NCI-H2227 (cell line): ENCODE results near the gene EGR1.
"Not testable (repeated sequence)": the region's sequence is repeated elsewhere in the genome, so short reads cannot be mapped to it uniquely, and the experiment has no call there.

Experiments used
- DNase-seq: peaks from one replicate; lab custom pipeline; 2025; ENCODE audit not compliant: unreplicated experiment; lab: John Stamatoyannopoulos, UW

The EGR1 gene

DNA sequence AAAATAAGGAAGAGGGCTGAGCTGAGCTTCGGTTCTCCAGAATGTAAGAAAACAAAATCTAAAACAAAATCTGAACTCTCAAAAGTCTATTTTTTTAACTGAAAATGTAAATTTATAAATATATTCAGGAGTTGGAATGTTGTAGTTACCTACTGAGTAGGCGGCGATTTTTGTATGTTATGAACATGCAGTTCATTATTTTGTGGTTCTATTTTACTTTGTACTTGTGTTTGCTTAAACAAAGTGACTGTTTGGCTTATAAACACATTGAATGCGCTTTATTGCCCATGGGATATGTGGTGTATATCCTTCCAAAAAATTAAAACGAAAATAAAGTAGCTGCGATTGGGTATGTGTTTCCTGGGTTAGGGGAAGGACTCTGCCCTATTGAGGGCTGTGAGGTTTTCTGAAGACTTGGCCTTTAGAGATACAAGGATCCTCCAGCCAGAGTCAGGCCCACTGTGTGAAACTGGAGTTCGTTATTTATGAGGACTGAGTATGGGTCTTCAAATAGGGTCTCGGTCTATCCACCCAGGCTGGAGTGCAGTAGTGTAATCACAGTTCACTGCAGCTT lies 3.8 kb downstream of the EGR1 start:
- peak; percentile 38 for DNase-seq

DNA sequence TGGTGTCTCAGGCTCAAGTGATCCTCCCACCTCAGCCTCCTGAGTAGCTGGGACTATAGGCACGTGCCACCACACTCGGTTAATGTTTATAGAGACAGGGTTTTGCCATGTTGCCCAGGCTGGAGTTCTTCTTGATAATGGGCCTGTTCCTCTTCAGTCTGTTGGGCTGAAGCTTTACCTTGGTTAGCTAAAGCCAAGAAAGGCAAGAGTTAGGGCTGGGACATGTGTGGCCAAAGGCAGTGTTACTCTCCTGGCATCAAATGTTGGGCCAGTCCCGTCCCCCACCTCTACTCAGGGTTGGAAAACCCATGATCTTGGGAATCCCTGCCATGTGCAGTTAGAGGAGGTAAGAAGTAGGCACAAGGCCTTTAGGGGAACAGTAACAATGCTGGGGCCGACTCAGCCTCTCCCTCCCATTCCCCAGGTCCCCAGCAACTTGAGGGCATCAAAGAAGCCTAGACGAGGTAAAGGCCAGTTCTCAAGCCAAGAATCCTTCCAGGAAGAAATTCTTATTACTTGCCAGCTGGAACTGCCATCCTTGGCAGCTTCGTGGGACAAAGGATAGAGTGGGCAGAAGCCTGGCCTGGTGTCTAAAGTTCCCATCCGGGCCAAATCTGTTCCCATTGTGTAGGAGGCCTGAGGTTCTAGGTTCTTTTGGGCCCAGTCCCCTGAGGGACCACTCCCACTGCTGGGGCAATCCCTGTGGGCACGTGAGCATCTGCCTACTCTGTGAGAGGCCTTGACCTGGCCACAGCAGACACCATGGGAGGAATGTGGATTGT lies 4.5 kb downstream of the EGR1 start:
- DNase-seq = peak; percentile 61

DNA sequence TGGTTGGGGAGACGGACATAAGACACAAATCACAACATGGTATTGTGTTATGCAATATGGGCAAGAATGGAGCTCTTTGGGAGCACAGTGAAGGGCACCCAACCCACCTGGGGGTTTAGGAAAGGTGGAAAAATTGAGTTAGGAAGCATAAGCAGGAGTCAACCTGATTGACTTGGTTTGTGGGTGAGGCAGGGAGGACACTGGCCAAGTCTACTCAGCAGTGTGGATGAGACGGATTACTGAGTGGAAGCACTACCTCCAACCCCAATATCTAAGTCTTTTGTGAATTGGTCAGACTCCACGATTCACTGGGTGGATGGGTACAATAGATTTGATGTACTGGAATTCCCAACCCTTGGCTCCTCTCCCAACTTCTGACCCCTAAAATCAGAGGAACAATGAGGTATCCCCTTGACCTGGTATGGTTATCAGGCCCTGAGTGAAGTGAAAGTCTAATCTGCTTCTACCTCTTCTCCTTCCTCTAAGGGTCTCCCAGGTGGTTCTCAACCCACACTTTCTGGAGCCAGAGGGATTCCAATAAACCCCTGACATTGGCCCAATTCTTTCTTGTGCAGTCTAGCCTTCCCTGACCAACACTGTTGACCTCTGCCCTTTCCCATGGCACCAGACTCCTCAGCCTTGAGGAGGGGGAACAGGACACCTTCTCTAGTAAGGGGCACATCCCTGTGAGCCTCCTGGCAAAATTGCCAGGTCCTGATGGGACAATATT lies 5.2 kb downstream of the EGR1 start:
- peak; percentile 61 for DNase-seq

DNA sequence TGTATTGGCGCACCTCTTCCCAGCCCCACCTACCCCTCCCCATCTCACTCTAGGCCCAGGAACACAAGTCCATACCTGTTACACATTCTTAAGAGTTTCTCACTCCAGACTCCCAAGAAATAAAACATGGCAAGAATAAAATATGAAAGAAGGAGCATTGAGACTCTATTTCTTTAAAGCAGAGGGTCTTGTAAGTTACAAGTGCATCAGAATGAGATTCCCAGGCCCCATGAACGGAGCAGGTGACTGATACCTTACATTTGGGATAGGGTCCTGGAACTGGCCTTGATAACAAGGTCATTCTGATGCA lies 5.7 kb downstream of the EGR1 start:
- no peak for DNase-seq

DNA sequence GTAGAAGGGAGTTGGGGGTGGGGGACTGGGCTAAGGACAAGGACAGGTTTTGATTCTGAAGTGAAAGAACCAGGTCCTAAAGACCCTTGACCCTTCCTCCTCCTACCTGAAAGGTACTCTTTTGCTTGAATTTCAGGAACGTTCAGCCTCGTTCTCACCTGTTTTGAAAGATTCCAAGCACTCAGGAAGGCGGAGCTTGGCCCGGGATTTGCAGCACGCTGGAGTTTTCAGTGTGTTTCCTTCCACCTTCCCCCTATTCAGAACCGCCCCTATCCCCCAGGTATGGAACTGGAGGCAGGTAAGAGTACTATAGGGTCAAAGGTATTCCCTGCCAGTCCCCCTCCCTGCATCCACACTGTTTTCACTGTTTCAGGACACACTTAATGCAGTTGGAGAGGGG lies 7.1 kb downstream of the EGR1 start:
- DNase-seq = no peak

DNA sequence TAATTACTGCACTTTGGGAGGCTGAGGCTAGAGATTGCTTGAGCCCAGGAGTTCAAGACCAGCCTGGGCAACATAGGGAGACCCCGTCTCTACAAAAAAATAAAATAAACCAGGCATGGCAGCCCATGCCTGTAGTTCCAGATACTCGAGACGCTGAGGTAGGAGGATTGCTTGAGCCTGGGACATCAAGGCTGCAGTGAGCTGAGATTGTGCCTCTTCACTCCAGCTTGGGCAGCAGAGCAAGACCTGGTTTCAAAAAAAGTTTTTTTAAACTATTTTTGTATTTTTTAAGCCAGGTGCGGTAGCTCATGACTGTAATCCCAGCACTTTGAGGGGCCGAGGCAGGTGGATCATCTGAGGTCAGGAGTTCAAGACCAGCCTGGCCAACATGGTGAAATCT lies 7.9 kb downstream of the EGR1 start:
- not testable (repeated sequence) for DNase-seq

DNA sequence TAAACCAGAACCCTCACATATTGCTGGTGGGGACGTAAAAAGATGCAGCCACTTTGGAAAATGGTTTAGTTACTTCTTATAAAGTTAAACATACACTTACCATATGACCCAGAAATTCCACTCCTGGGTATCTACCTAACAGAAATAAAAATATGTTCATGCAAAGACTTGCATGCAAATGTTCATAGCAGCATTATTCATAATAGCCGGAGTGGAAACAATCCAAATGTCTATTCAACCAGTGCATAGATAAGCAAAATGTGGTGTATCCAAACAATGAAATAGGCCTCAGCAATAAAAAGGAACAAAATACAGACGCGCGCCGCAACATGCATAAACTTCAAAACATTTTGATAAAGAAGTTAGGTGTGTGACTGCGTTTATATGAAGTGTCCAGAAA lies 11.6 kb downstream of the EGR1 start:
- no peak for DNase-seq

DNA sequence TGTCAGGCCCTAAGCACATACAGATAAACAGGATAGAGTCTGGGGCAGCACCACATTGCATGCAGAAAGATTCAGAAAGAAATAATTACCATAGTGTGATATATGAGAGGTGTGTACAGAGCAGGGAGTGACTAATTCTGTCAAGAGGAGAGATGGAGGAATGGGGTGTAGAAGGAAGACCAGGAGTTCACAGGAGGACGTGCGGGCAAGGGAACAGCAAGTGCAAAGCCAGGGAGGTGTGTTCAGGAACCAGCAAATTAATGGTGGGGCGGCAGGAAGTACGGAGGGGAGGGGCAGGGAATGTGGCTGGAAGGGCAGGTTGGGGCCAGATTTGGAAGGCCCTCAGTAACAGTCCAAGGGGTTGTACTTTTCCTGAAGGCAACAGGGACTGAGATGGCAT lies 17.4 kb downstream of the EGR1 start:
- no peak for DNase-seq

DNA sequence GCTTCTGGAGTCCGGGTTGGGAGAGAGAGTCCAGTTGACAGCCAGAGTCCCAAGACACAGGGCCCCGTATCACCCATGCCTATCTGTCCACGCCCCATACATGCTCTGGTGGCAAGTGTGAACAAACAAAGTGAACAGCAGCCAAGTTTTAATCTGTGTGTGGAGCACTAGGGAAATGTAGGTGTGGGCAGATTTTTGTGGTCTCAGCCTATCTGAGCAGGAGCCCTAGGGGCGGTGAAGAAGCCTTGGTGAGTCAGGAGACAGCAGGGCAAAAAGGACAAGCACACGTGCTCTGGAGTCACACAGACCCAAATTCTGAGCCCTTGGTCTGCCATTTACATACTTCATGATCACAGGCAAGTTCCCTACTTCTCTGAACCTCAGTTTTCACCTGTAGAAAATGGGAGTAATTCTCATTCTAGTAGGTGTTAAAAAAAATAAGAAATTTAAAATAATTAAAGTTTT lies 23.2 kb downstream of the EGR1 start:
- DNase-seq = no peak

DNA sequence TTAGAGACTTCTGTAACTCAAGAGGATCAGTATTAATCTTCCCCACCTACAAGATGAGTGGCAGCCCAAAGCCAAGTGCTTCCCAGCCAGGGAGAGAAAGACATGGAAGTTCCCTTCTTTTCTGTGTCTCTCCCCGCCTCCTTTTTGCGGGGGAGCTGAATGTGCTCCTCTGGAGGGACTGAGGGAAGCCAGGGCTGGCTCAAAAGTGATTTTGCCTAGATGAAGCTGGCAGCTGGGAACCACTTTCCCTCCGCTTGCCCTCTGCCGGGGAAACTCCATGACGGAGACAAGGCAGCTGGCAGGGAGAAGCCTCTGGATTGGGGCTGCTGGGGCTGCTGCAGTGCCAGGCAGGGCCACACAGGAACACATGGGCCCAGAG lies 24.4 kb downstream of the EGR1 start:
- no peak for DNase-seq

DNA sequence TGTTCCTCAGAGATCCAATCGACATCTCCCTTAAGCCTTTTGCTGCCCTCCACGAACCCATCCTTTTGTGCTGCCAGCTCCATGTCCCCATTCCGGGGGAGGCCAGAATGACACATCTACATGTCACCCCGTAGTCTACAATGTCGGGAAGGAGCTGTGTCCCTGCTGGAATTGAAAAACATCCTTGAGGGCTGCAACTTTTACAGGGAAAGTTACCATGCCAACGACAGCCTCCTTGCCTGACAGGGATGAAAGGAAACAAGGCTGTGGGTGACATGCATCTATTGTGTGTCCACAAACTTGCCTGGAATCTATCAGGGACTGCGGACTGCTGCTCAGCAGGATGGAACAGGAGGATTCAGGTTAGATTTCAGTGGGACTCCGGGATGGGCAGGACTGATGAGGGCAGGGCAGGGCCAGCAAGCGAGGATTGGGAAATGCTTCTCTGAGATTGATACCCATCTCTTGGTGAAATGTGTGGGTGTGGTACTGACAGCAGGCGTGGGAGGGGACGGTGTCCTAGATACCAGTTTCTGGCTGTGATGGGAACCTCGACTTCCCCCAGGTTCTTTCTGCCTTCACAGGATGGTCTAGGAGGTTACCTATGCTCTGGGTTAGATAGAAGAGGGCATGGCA lies 25.5 kb downstream of the EGR1 start:
- no peak for DNase-seq

DNA sequence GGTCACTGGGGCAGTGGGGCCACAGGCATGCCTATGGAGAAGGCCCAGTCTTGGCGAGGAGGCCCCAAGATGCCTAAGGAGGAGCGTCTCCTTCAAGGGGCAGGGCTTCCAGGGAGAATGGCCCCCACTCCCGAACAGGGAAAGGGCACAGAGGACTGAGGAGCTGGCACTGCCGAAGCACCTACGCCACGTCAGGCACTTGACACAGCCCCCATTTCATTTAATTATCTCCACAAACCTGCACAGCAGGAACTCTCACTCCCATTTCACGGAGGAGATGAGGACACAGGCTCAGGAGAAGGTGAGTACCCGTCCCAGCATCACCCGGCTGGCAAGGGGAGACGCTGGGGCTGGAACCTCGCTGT lies 26.0 kb downstream of the EGR1 start:
- DNase-seq = peak; percentile 38

DNA sequence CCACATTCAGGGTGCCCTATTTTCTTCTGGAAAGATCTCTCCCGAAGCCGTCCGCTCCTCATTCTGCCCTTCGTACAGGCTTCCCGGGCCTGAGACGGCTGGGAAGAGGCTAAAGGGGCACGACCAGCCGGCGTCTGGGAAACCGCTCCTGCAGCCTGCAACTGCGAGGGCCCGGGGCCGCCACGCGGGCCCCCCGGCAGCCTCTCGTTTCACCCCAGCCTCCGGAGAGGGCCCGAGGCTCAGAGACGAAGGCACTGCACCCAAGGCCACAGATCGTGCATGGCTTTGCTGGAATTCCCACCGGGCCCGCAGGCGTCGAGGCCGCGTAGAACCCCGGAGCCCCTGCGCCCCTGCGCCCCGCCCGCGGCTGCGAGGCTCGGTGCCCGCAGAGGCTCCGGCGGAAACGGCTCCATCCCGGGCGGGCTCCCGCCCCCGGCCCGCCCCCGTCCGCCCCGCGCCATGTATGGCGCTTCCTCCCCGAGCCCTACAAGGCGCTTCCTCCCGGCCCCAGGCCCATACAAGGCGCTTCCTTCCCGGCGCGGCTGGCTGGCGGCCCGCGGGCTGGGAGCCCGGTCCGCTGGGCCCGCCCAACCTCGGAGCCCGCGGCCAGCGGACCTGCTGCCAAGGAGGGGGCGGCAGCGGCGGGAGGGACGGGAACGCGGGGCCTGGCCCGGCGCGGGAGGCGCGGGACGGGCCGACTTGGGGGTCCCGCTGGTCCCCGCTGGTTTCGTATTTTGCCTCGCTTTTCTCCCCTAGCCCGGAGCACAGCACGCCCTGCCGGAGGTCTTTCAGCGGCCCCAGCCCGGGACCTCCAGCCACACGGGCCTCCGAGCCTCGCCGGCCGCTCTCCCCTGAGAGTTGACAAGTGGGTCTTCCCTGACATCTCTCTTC lies 26.6 kb downstream of the EGR1 start:
- DNase-seq = peak; percentile 84

DNA sequence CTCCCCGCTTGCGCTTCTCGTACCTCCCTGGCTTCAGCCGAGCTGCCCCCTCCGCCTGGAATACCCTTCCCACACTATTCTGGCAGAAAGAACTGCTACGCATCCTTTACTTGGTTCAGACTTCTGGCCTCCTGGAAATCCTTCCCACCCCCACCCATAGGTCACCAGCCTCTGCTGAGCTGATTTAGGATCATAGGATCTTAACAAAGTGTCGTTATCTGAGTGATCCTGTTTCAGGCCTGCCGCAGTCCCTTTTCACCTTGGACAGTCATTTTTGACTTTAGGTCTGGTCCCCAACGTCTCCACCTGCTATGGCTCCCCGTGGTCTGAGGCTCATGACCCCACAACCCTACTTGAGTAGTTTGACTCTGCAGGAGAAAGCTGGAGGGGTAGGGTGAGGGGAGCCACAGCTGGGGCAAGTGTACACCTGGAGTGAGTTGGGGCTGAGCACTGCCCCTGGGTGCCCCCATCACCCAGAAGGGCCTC lies 27.3 kb downstream of the EGR1 start:
- DNase-seq = no peak

DNA sequence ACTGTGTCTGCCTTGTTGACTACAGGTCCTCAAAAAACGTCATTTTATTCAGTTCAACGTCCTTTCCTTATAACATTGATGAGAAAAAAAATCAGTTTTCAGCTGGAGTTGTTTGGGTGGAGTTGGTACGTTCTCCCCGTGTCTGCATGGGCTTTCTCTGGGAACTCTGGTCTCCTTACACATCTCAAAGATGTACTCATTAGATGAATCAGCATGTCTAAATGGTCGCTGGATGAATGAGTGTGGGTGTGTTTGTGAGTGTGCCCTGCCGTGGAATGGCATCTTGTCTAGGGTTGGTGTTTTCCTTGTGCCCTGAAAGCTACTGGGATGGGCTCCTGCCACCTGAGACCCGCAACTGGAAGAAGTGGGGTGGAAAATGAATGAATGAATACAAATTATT lies 30.1 kb downstream of the EGR1 start:
- DNase-seq = no peak

DNA sequence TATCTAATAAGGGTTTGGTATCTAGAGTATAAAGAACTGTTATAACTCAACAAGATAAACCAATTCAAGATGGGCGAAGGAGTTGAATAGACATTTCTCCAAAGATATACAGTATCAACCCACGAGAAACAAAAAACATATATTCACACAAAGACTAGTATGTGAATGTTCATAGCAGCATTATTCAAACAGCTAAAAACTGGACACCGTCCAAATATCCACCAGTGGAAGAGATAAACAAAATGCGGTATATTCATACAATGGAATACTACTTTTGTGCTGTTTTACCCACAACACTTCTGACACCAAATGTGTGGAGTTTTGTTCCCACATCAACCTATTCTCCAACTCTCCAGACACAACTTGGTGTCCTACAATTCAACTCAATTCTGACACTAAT lies 33.1 kb downstream of the EGR1 start:
- no peak for DNase-seq

DNA sequence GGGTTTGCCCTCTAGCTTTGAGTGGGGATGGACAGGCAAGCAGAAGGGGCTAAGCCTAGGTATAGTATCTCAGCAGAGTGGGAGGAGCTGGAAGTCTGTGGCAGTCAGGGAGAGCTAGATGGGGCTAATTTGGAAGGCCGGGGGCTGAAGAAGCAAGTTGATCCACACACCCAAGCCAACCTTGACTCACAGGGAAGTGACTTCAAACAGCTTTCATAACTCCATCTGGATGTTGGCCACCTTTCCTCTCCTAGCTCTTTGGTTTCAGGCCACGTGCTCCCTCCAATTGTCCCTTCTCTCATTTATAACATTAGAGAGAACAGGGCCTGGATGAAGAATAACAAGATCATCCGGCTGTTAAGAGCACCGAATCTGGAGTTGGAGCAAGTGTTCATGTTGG lies 36.8 kb downstream of the EGR1 start:
- no peak for DNase-seq

DNA sequence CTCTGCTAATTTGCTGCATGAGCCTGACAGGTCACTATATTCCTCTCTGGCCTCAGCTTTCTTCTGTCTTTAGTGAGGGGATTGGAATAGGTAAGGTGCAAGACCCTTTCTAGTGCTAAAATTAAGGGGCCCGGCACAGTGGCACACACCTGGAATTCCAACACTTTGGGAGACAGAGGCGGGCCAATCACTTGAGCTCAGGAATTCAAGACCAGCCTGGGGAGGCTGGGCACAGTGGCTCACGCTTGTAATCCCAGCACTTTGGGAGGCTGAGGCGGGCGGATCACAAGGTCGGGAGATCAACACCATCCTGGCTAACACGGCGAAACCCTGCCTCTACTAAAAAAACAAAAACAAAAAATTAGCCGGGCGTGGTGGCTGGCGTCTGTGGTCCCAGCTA lies 37.2 kb downstream of the EGR1 start:
- DNase-seq = no peak

DNA sequence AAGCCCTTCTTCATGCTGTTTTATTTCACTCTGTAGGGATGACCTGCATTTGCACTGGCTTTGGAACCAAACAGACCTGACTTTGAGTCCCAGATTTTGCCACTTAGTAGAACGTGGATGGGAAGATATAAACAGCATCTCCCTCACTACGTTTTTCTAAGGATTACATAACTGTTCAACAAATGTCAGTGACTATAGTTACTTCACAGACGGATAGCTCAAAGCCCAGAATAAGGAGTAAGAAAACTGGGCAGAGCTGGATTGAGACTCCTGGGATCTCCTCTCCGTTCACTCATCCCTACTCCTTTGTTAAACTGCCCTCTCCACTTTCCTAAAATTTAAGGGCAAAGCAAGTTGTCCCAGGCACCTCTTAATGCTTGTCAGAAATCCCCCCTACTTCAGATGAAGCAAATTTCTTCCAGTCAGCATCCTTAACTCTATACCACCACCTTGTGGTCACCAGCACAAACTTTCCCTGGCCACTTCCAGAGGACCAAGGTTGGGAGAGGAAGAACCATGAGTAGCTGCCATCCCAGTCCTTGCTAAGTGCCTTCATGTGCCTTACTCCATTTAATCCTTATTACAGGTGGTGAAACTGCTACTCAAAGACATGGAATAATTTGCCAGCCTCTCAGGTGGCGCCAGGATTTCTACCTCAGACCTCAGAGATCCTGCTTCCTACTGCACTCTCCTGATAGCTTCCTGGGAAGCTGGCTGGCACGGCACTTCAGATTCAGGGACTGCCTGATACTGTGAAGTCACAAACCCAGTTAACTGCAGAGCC lies 38.4 kb downstream of the EGR1 start:
- peak; percentile 64 for DNase-seq

DNA sequence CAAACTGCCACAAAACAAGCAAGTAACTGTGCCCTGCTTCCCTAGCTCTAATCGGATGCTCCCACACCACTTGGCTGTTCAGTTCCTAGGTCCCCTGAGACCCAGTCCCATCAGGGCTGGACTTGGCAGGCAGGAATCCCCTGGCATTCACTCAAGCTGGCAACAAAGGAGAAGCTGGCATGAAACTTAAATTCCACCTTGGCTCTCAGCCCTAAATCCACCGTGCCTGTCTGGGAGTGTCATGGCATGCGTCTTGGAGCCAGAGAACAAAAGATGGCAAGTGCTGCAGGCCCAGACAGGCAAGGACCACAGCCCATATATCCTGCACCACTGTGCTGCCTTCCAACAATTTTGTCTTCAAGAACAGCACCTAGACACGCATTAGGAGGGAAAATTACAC lies 39.5 kb downstream of the EGR1 start:
- no peak for DNase-seq
